ENCODE results near the gene POLR3GL. TPM values are rescaled to one million over a fixed set of nuclear protein-coding genes. Genes with fewer than 3 reads are reported as not detected.

Gene POLR3GL, protein sequence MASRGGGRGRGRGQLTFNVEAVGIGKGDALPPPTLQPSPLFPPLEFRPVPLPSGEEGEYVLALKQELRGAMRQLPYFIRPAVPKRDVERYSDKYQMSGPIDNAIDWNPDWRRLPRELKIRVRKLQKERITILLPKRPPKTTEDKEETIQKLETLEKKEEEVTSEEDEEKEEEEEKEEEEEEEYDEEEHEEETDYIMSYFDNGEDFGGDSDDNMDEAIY
- total RNA-seq = 10 to 100 TPM in 2 of 4 donors, 1 to 10 TPM in 2; 7.3 to 16.7 (median 11.9) TPM

DNA sequence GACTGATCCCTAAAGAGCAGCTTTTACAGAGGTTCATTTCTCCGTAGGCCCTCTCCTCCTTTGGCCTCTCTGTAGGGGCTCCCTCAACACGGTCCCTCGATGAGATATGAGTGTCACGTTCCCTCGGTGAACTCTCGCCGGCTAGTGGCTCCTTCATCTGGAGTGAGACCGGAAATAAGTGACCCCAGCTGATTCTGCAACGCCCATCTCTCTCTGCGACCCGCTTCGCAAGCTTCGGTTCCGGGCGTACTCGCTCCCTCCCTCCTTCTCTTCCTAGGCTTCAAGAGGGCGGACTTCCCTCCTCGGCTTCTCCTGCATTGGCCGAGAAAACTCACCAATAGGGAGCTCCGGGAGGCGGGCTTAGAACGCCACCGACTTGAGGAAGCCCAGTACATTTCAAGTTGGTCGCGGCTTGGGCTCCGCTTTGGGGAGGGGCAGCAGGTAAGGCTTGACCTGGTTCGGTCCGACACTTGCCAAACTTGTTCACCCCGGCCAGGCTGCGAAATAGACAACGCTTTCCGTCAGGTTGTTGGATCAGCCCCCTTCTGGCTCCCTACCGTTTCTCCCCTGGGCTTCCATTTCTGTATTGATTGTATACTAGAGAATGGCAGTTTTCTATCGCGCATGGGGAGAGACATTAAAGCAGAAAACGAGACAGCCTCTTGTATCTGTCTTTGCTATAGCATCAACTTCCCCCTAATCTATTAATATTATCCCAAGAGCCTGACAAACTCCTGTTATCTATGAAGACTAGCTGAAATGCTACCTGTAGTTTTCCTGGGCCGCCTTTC lies at the start of gene POLR3GL, which contains the start of gene ANKRD34A:
POLR3GL (plus strand) TSS at position 363 of the 791 bp plus-strand sequence. CDS start 10,176 bp downstream, outside the sequence.
ANKRD34A (minus strand) TSS at position 248 of the 791 bp plus-strand sequence. CDS start 2,816 bp downstream, outside the sequence.
- WGBS = under 1% methylated on average over 36 of the region's 37 CpGs
- Histone ChIP-seq H3K9me3 (no peaks in the 10 kb centered on the region), H3K27me3 (no peaks in the 10 kb centered on the region), H3K36me3 (no peaks in the 10 kb centered on the region), H3K4me3 (peak within 1 kb of the TSS; percentile 74), H3K27ac (peak within 1 kb of the TSS; percentile 88), H3K4me1 (peaks cover 56% of the 10 kb centered on the region)
- TF ChIP-seq, protein P1, sequence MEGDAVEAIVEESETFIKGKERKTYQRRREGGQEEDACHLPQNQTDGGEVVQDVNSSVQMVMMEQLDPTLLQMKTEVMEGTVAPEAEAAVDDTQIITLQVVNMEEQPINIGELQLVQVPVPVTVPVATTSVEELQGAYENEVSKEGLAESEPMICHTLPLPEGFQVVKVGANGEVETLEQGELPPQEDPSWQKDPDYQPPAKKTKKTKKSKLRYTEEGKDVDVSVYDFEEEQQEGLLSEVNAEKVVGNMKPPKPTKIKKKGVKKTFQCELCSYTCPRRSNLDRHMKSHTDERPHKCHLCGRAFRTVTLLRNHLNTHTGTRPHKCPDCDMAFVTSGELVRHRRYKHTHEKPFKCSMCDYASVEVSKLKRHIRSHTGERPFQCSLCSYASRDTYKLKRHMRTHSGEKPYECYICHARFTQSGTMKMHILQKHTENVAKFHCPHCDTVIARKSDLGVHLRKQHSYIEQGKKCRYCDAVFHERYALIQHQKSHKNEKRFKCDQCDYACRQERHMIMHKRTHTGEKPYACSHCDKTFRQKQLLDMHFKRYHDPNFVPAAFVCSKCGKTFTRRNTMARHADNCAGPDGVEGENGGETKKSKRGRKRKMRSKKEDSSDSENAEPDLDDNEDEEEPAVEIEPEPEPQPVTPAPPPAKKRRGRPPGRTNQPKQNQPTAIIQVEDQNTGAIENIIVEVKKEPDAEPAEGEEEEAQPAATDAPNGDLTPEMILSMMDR (IDR thresholded peaks at IDR 0.05) = no peak
- peak in 1 of 2 donors; percentile 71 for TF ChIP-seq POLR2A (IDR thresholded peaks at IDR 0.05)
- TF ChIP-seq POLR2AphosphoS5 (IDR thresholded peaks at IDR 0.05) = peak; percentile 6 to 70 (median 43)
- DNase-seq (ENCODE audit: low spot score in 2 of 2) = peak; percentile 97 to 98

DNA sequence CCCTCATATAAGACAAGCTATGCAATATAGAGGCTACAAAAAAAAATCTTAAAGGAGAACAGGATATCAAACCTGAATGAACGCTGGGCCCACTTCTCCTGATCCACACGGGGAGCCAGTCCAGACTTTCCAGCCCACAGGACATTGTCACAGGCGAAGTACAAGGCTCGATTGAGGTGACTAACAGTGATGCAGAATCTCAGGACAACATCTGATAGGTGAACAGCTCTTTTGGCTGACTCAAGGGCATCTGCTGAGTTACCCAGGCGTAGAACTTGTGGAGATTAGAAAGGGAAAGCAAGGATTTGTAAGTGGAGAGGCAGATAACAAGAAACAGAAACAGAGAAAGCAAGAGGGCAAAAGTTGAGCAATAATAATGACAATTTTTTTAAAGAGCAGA lies 47.7 kb upstream of the POLR3GL start:
- Histone ChIP-seq H3K9me3 (no peaks in the 10 kb centered on the region), H3K4me3 (no peak overlapping the region), H3K27me3 (no peaks in the 10 kb centered on the region), H3K4me1 (peaks cover 35% of the 10 kb centered on the region), H3K36me3 (peaks cover 34% of the 10 kb centered on the region), H3K27ac (no peak overlapping the region)
- no peak for DNase-seq (ENCODE audit: low spot score in 2 of 2)
- WGBS = 75% methylated on average over 5 of the region's 5 CpGs
- TF ChIP-seq EP300 (IDR thresholded peaks at IDR 0.05) (no peak), POLR2A (IDR thresholded peaks at IDR 0.05) (no peak), POLR2AphosphoS5 (IDR thresholded peaks at IDR 0.05) (no peak)
- TF ChIP-seq, protein P1 (IDR thresholded peaks at IDR 0.05) = no peak

DNA sequence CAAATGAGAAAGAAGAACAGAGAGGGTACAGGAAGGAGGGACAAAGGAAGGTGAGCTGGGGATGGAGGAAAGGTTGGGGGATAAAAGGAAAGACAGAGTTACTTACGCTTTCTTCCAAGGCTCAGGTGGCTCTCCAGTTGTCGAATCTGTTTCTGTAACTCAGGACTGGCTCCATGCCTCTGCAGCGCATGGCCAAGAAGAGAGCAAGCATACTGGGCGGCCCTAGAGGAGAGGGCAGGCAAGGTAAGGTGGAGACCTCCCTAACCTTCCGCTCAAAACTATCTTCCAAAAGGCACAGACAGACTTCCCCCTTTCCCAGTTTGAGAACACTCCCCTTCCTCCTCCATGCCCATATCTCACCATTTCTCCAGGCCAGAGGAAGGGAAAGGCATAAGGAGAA lies 46.9 kb upstream of the POLR3GL start:
- H3K27me3 ChIP-seq = no peaks in the 10 kb centered on the region
- no peak for DNase-seq (ENCODE audit: low spot score in 2 of 2)
- H3K4me3 ChIP-seq = peak overlapping the region; percentile 80
- 48% methylated on average over 5 of the region's 5 CpGs for WGBS
- H3K27ac ChIP-seq = peak overlapping the region; percentile 94
- TF ChIP-seq EP300 (IDR thresholded peaks at IDR 0.05) = no peak
- TF ChIP-seq POLR2A (IDR thresholded peaks at IDR 0.05) = no peak
- TF ChIP-seq, protein P1 (IDR thresholded peaks at IDR 0.05) = no peak
- TF ChIP-seq POLR2AphosphoS5 (IDR thresholded peaks at IDR 0.05) = no peak
- no peaks in the 10 kb centered on the region for H3K9me3 ChIP-seq
- H3K4me1 ChIP-seq = peaks cover 35% of the 10 kb centered on the region
- peaks cover 26% of the 10 kb centered on the region for H3K36me3 ChIP-seq

DNA sequence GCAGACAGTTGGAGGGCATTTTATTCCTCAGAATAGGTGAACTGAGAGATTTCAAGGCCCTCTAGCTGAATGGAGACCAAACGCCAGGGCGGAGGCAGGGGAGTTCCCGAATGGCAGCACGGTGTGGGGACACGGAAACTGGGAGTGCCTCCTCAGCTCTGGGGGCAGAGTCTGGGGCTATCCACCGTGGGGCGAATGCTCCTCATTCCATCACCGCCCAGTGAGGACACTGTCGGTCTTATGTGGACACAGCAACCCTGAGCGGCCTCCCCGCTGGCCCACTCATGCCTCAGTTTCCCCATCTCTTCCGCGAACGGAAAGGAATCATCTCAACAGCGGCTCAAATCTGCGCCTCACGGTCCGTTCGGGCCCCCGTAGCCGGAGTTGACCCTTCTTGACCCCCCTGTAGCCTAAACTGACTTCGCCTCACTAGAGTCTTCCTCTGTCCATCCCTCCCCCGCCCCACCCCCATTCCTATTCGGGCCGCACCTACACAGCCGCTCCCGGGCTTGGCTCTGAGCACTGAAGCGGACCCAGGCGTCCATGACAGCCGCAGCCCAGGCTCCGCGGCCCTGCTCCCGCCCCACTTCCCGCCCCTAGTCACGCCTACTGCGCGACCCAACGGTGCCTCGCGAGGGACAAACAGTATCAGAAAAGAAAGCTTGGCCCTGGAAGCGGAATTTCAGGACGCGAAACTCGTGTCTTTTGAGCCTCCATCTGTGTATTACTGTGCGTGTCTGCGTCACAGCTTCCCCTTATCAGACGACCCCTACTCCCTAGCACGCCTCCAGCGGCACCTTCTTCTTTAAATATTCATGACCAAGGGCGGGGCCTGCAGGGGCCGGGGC lies 46.1 kb upstream of the POLR3GL start, which contains the start of gene PEX11B:
PEX11B (minus strand) TSS at position 574 of the 848 bp plus-strand sequence; CDS start at position 545, 29 bp downstream.
- Histone ChIP-seq H3K4me1 (peaks cover 35% of the 10 kb centered on the region), H3K36me3 (peaks cover 27% of the 10 kb centered on the region), H3K4me3 (peak within 1 kb of the TSS; percentile 80), H3K9me3 (no peaks in the 10 kb centered on the region), H3K27me3 (no peaks in the 10 kb centered on the region), H3K27ac (peak within 1 kb of the TSS; percentile 94)
- peak in 1 of 2 donors; percentile 50 for TF ChIP-seq POLR2A (IDR thresholded peaks at IDR 0.05)
- TF ChIP-seq EP300 (IDR thresholded peaks at IDR 0.05) = no peak
- peak; percentile 57 to 97 (median 59) for TF ChIP-seq POLR2AphosphoS5 (IDR thresholded peaks at IDR 0.05)
- DNase-seq (ENCODE audit: low spot score in 2 of 2) = peak; percentile 94 to 95
- under 1% methylated on average over 36 of the region's 51 CpGs for WGBS
